PC-3 (cell line): ENCODE measurements around the gene STAT4. TPM values are rescaled to one million over a fixed set of nuclear protein-coding genes. Genes with fewer than 3 reads are reported as not detected.

Experiments used
- ATAC-seq: fragments of 200-7000 bp; cut with Tn5 transposase; 2 replicates; pipeline ENCODE4 v1.9.1; 2020; ENCODE audit warnings: mild to moderate bottlenecking, moderate library complexity
- BruUV-seq: library from RNA; stranded (reverse); fragments of 400-500 nt; replicated peaks from 2 replicates; lab custom pipeline; 2021; lab: Mats Ljungman, UMichigan
- CTCF ChIA-PET: fragments of 300-600 bp; sonication (Branson Sonifier 250); formaldehyde crosslinking; loops from one replicate; lab custom pipeline; 2022; ENCODE audit warnings: antibody characterized with exemption; lab: Charles Lee
- POLR2A ChIA-PET: fragments of 300-600 bp; sonication (Branson Sonifier 250); formaldehyde crosslinking; loops from one replicate; lab custom pipeline; 2022; ENCODE audit warnings: antibody characterized with exemption; ENCODE audit not compliant: unreplicated experiment; lab: Charles Lee
- DNase-seq: peaks from one replicate; pipeline ENCODE4 v3.0.0-alpha.2; 2015
- H2AFZ ChIP-seq: fragments of 300-600 bp; sonication (generic); 2 replicates; pipeline ENCODE4 v1.6.0; 2016; ENCODE audit warnings: antibody characterized with exemption, low read length
- H3F3A ChIP-seq: fragments of 300-600 bp; sonication (generic); one replicate; pipeline ENCODE4 v1.6.0; 2017; ENCODE audit warnings: antibody characterized with exemption, low read length, control low read depth, mild to moderate bottlenecking; ENCODE audit not compliant: unreplicated experiment
- H3K27ac ChIP-seq: fragments of 300-600 bp; sonication (generic); 2 replicates; pipeline ENCODE4 v1.5.1; 2016; ENCODE audit warnings: mild to moderate bottlenecking, low read length
- H3K27me3 ChIP-seq: fragments of 300-600 bp; sonication (generic); 2 replicates; pipeline ENCODE4 v1.6.1; 2016; ENCODE audit warnings: low read length, mixed read lengths
- H3K36me3 ChIP-seq: fragments of 300-600 bp; sonication (generic); 2 replicates; pipeline ENCODE4 v1.6.1; 2016; ENCODE audit warnings: low read depth, mixed run types, low read length, mixed read lengths
- H3K4me1 ChIP-seq: fragments of 300-600 bp; sonication (generic); 2 replicates; pipeline ENCODE4 v1.5.1; 2016; ENCODE audit warnings: low read length; ENCODE audit not compliant: insufficient read depth
- H3K4me2 ChIP-seq: fragments of 300-600 bp; sonication (generic); 2 replicates; pipeline ENCODE4 v1.6.0; 2016; ENCODE audit warnings: low read length
- H3K4me3 ChIP-seq: fragments of 300-600 bp; sonication (generic); 2 replicates; pipeline ENCODE4 v1.5.1; 2016; ENCODE audit warnings: mild to moderate bottlenecking, low read length, mixed read lengths
- H3K79me2 ChIP-seq: fragments of 300-600 bp; sonication (generic); 2 replicates; pipeline ENCODE4 v1.6.1; 2017; ENCODE audit warnings: low read length, mixed read lengths
- H3K9ac ChIP-seq: fragments of 300-600 bp; sonication (generic); 2 replicates; pipeline ENCODE4 v1.6.0; 2016; ENCODE audit warnings: mild to moderate bottlenecking, low read length
- H3K9me2 ChIP-seq: fragments of 300-600 bp; sonication (generic); replicated peaks from 2 replicates; pipeline ENCODE4 v1.6.1; 2016; ENCODE audit warnings: mixed run types, low read length, mixed read lengths
- H3K9me3 ChIP-seq: fragments of 300-600 bp; sonication (generic); 2 replicates; pipeline ENCODE4 v1.6.1; 2016; ENCODE audit warnings: low read length, mixed read lengths
- H4K20me1 ChIP-seq: fragments of 300-600 bp; sonication (generic); 2 replicates; pipeline ENCODE4 v1.6.1; 2016; ENCODE audit warnings: low read length, mixed read lengths
- CTCF ChIP-seq: fragments of 300-600 bp; sonication (generic); conservative IDR thresholded peaks from 2 replicates; pipeline ENCODE4 v1.5.1; 2017; ENCODE audit warnings: antibody characterized with exemption, low read depth, mild to moderate bottlenecking, low read length
- EZH2 ChIP-seq: fragments of 300-600 bp; sonication (generic); IDR thresholded peaks from one replicate; pipeline ENCODE4 v1.6.1; 2017; ENCODE audit warnings: antibody characterized with exemption, mild to moderate bottlenecking, low read length; ENCODE audit not compliant: unreplicated experiment
- EZH2phosphoT487 ChIP-seq: fragments of 300-600 bp; sonication (generic); IDR thresholded peaks from 2 replicates; pipeline ENCODE4 v1.6.1; 2018; ENCODE audit warnings: mild to moderate bottlenecking, antibody characterized with exemption, low read length, borderline replicate concordance
- intact Hi-C: fragments of 100-400 bp; cut with micrococcal nuclease; formaldehyde crosslinking; loops from 2 replicates; pipeline ENCODE4 v1.9.0; 2023
- total RNA-seq: library from RNA; depleted of rRNA; stranded (reverse); fragments of >200 nt; gene quantifications from 2 replicates; pipeline ENCODE4 v1.2.3, GENCODE V29; 2014

Gene STAT4
- total RNA-seq, 1 experiment from 2014 or later, result 1.6 TPM

- no peaks in the 10 kb centered on the region for H3K9me2 ChIP-seq
- no peaks in the 10 kb centered on the region for H4K20me1 ChIP-seq
- no peak overlapping the region for H3K4me2 ChIP-seq
- no TSS peak for BruUV-seq
- H3K27ac ChIP-seq, result no peak overlapping the region
- ChIA-PET POLR2A (no interaction called here), CTCF (no interaction called here)
- H3F3A ChIP-seq, result no peaks in the 10 kb centered on the region
- no peak overlapping the region for H3K4me3 ChIP-seq
- ATAC-seq (no peak), DNase-seq (no peak)
- H3K9ac ChIP-seq, result no peak overlapping the region
- no peaks in the 10 kb centered on the region for H3K36me3 ChIP-seq
- intact Hi-C loops, result no loop called here
- H3K9me3 ChIP-seq, result no peaks in the 10 kb centered on the region
- no peaks in the 10 kb centered on the region for H3K27me3 ChIP-seq
- no peaks in the 10 kb centered on the region for H3K4me1 ChIP-seq
- no peak overlapping the region for H2AFZ ChIP-seq
- H3K79me2 ChIP-seq, result no peaks in the 10 kb centered on the region
- TF ChIP-seq EZH2, result no peak
- TF ChIP-seq CTCF, result no peak
- no peak for TF ChIP-seq EZH2phosphoT487
Observed at GRCh38 chr2:191128911-191129304, 21.9 kb downstream of the STAT4 start.

GRCh38 chr2:191128172-191128910 is 22.5 kb downstream of the STAT4 start:
- Histone ChIP-seq H3K27ac (no peak overlapping the region), H3K9me2 (no peaks in the 10 kb centered on the region), H3K27me3 (no peaks in the 10 kb centered on the region), H3K4me1 (no peaks in the 10 kb centered on the region), H3K36me3 (no peaks in the 10 kb centered on the region), H3F3A (no peaks in the 10 kb centered on the region), H4K20me1 (no peaks in the 10 kb centered on the region), H3K9ac (no peak overlapping the region), H2AFZ (no peak overlapping the region), H3K9me3 (no peaks in the 10 kb centered on the region), H3K4me2 (no peak overlapping the region), H3K79me2 (no peaks in the 10 kb centered on the region), H3K4me3 (no peak overlapping the region)
- intact Hi-C loops, result no loop called here
- ChIA-PET POLR2A (no interaction called here), CTCF (no interaction called here)
- ATAC-seq, result no peak
- BruUV-seq, result no TSS peak
- DNase-seq, result no peak
- TF ChIP-seq CTCF (no peak), EZH2phosphoT487 (no peak), EZH2 (no peak)

- no peak overlapping the region for H3K27ac ChIP-seq
- no TSS peak for BruUV-seq
- CTCF ChIA-PET, result no interaction called here
Observed at GRCh38 chr2:191127235-191127634, 23.6 kb downstream of the STAT4 start.

More at GRCh38 chr2:191127235-191127634, 23.6 kb downstream of the STAT4 start:
- H3K27me3 ChIP-seq, result no peaks in the 10 kb centered on the region
- intact Hi-C loops, result no loop called here
- H3K79me2 ChIP-seq, result no peaks in the 10 kb centered on the region
- H3K4me2 ChIP-seq, result no peak overlapping the region
- POLR2A ChIA-PET, result no interaction called here
- no peak overlapping the region for H3K9ac ChIP-seq
- H3K9me2 ChIP-seq, result no peaks in the 10 kb centered on the region
- ATAC-seq (no peak), DNase-seq (no peak)
- no peak overlapping the region for H2AFZ ChIP-seq
- no peaks in the 10 kb centered on the region for H4K20me1 ChIP-seq
- TF ChIP-seq EZH2phosphoT487 (no peak), EZH2 (no peak), CTCF (no peak)
- no peaks in the 10 kb centered on the region for H3F3A ChIP-seq
- H3K9me3 ChIP-seq, result no peaks in the 10 kb centered on the region
- no peaks in the 10 kb centered on the region for H3K4me1 ChIP-seq
- no peaks in the 10 kb centered on the region for H3K36me3 ChIP-seq
- no peak overlapping the region for H3K4me3 ChIP-seq
